IPS DF 19.7 (cell line): ENCODE measurements around the gene TMEM114.

Experiments
- DNase-seq: peaks from one replicate; pipeline ENCODE4 v3.0.0-alpha.2; 2013; ENCODE audit warnings: low read depth, low spot score

The TMEM114 gene

DNA sequence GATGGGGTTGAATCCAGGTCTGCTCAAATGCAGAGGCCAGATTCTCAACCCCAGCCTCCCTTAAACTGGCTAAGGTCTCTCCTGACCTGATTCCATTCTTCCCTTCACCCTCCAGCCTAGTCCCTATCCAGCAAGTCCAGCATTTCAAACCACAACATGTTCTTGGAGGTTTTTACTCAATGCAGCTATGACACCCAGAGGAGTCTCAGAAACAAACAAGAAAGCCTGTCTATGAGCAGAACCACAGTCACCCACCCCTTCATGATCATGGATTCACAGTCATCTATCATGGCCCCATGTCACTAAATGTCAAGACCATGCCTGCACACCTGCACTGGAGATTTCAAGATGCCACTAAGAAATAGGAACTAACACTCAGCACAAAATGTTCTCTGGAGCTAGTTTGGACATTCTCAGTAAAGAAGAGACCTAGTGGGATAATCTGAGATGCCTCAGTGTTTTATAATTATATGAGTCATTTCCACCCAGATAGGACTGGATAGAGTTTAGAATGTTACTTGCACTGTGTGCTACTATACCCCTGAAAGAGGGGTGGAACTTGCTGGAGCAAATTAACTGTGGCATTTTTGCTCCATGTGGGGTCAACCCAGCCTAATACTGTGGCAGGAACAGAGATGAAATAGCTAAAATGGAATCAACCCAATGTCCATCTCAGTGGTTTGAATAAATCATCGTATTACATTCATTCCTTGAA lies 21.7 kb upstream of the TMEM114 start:
- DNase-seq, result no peak

DNA sequence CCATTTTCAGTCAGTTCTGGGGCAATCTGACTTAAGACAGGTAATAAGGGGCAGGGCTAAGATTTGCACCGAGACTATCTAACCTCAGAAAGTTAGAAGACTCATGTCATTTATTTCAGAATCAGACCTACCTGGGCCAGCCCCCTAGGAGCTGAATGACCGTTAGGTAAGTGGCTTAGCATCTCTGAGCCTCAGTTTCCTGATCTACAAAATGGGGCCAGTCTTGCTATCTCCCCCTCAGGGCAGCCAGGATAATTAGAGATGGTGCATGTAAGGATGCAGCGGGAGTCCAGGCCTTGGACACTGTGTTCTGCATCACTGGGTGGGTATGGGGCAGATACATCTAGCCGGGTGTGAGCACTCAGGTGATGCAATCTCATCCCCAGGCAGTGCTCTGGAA lies 20.8 kb upstream of the TMEM114 start:
- no peak for DNase-seq

DNA sequence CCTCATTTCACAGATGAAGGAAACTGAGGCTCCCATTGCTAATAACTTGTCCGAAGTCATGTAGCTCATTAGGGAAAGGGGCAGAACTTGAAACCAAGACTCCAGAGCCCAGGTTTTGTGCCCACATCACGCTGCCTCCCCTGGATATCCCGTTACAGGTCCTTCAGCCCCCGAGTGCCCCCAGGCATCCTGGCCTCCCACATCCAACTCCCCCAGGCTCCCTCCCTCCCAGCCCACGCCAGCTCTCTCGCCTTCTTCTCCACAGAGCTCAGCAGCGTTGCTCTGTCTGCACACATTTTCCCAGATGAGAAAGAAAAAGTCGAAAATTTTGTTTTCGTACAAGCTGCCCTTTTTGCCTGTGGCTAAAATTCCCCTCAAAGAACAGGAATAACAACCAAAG lies 16.9 kb upstream of the TMEM114 start:
- DNase-seq, result no peak

DNA sequence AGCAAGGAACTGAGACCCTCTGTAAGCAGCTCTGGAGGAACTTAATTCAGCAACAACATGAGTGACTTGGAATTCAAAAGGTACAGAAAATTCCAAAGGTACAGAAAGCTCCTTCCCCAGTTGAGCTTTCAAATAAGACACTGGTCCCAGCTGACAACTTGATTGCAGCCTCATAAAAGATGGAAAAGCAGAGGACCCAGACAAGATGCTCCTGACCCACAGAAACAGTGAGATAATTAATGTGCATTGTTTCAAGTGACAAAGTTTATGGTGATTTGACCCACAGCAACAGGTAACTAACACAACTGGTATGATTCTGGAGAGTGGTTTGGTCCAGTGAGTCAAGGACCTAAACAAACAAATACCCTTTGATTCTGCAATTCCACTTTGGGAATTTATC lies 15.2 kb upstream of the TMEM114 start:
- DNase-seq, result no peak

DNA sequence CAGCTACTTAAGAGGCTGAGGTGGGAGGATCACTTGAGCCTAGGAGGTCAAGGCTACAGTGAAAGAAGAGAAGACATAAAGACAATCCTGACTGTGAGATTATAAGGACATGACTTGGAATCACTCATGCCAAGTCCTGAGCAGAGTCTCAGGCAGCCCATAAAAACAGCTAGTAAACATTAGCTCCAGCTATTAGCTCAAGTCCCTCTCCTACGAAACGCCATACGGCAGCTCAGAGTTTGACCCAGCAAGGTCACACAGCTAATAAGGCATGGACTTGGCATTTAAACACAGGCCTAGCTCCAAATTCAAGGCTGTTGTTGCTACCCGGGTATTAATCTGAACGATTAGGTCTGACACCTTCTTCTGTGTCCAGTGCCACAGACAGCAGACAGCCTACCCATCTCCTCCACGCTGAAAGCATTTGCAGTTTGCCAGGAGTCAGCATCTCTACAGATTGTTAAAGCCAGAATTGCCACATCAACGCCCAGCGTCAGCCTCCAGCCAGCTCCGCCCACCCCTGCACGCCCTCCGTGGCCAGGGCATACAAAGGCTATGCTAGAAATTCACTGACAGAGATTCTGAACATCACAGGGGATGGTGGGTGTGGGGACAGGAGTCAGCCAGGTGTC lies 9.9 kb upstream of the TMEM114 start:
- no peak for DNase-seq

DNA sequence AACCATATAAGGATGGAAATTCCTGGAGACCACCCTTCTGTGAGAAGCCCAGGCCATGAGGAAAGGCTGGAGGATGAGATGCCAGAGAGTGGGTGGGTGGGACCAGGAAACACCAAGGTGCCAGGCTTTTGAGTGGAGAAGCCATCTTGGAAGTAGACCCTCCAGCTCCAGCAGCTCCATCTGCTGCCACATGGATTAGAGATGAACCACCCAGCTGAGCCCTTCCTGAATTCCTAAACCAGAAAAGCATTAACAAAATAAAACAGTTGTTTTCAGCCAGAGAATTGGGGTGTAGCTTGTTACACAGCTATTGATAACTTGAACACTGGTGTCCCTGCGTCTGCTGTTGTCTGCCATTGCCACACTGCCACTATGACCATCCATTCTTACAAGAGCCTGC lies 6.3 kb upstream of the TMEM114 start:
- DNase-seq, result no peak

DNA sequence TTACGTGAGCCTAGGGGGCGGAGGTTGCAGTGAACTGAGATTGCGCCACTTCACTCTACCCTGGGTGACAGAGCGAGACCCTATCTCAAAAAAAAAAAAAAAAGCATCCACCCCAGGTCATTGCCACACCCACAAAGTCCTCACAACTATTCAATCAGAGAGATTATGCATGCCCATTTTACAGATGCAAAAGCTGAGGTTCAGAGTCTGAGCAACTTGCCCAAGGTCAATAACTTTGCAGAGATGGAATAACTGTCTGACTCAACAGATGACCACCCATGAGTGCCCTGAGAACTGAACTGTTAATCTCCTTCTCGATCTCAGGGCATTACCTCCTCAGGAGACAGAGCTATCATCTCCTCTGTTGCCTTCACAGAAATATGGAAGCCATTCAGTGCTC lies 5.5 kb upstream of the TMEM114 start:
- no peak for DNase-seq

DNA sequence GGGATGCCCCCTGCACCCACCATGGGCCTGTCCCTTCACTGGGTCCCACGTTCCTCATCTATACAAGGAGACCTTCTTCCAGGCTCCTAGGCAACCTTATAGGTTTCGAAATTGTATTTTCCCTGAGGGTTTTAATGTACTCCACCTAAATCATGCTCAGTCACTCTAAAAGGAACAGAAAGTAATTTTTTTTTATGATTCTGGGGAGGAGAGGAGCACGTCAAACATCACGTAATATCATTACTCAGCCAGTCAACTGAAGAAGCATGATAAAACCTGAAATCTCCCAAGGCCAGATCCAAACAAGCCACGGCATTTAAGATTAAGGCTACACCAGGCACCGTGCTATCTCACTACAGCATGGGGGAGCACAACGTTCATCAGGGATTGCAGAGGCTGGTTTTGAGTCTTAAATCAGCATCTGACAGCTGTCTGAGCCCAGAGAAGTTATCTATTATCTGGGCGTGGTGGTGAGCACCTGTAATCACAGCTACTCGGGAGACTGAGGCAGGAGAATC lies 3.9 kb upstream of the TMEM114 start:
- DNase-seq, result no peak

DNA sequence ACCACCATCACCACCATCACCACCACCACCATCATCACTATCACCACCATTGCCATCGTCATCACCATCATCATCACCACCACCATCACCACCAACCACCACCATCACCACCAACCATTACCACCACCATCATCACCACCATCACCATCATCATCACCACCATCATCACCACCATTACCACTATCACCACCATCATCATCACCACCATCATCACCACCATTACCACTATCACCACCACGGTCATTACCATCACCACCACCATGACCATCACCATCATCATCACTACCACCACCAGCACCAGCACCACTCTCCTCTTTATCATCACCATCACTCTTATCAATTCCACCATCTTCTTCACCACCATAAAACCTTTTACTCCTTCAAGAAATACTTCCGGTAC lies 1.1 kb upstream of the TMEM114 start:
- no peak for DNase-seq

DNA sequence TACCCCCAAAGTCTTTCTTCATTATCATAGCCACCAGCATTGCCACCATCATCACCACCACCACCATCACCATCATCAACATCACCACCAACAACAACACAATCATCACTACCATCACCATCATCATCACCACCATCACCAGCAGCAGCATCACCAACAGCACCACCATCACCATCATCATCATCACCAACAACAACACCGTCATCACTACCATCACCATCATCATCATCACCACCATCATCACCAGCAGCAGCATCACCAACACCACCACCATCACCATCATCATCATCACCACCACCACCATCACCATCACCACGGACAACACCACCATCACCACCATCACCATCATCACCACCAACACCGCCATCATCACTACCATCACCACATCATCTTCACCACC lies 500 bp upstream of the TMEM114 start:
- no peak for DNase-seq

DNA sequence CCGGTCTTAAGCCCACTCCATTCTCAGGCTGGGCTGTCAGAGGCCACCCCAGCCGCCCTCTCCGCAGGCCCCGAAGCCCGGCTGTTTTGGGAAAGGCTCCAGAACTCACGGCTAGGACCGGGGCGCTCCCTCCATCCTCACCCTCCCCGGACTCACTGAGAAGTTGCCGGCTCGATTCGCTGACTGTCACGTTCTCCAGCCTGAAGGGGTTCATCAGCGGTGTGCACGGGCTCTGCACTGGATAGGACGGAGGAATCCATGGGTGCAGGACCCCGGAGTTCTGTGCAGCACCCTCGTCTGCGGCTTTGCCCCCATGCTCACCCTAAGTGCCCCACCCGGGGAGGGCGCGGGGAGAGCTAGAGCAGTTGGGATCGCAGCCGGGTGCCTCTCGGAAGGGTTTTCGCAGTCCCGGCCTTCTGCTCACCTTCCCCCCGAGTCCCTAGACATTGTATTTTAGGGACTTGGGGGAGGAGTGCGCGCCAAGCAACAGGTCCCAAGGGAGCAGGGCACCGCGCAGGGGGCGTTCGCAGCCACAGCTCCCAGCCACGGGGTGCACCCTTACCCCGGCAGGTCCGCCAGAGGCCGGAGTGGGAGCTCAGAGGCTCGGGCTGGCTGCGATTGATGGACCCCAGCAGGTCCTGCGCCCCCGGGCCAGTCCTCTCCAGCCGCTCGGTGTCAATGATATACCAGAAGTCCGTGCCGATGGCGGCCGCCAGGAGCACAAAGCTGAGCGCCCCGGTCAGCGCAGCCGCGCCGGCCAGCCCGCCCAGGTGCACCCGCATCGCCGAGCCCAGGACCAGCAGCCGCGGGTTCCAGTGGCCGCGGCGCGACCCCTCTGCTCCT lies 1.0 kb downstream of the TMEM114 start:
- no peak for DNase-seq

DNA sequence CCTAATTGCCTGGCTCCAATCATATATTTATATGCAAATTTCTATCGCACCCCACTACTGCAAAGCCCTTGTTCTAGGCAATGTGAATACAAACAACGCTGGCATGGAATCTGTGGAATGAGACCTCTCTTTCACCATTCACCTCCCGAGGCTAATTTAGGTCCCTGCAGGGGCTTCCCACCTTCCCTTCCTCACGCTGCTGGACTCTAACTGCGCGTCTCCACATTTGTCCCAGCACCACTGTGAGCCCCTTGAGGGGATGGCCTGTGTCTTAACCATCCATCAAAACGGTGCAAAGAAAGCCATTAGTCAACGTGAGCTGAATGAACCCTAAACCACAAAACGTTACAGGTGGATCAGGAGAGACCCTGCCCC lies 1.6 kb downstream of the TMEM114 start:
- peak; percentile 65 for DNase-seq

DNA sequence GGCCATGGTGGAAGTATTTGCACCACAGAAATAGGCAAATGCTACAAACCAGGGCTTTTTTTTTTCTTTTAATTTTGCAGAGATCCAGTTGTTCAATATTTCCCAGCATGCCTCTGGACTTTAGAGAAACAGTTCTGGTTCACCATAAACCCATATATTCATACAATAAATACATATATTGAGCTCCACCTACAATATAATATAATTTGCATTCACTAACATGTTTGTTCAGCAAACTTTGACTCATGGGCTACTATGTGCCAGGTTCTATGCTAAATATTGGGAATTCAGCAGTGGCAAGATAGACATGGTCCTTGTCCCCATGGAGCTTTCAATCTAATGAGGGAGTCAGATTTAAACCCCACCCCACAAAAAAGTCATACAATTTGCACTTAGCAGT lies 3.2 kb downstream of the TMEM114 start:
- no peak for DNase-seq

DNA sequence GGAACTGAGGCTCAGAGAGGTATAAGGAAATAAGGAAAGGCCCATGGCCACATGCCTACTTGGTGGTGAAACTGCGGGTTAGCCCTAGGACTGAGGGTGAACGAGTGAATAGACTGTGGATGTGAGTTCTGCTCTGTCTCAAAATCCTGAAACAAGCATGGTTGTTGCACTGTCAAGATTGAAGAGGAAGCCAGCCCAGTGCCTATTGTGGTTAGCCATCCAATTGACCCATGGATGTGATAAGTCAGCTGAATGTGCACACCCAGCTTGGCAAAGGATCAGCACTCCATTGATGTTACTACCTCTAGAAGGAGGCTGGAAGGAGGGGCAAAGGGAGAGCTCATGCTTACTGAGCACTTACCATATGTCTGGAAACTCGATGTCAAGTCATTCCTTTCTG lies 4.5 kb downstream of the TMEM114 start:
- no peak for DNase-seq

DNA sequence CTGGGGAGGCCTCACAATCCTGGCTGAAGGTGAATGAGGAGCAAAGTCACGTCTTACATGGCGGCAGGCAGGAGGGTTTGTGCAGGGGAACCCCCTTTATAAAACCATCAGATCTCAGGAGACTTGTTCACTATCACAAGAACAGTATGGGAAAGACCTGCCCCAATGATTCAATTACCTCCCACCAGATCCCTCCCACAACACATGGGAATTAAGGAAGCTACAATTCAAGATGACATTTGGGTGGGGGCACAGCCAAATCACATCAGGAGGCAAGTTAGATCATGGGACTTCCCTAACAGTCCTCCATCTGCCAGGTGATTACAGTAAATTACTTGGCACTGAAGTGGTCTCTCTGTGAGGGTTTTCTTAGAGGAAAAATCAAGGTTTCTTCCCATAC lies 5.3 kb downstream of the TMEM114 start:
- no peak for DNase-seq

DNA sequence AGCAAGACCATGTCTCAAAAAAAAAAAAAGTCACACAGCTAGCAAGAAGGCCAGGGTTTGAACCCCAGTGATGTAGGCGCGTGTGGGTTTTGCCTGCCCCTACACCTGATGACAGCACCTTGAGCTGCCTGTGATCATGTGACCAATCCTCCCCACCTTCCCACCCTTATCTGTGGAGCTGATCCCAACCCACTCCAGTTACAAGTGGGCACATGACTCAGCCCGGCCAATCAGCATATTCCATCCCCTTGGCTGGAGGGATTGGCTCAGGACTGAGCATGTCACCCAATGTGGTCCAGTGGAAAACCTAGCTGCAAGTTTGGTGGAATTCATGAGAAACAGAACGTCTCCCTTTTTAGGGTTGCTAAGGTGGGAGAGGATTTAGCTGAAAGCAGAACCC lies 6.6 kb downstream of the TMEM114 start:
- no peak for DNase-seq

DNA sequence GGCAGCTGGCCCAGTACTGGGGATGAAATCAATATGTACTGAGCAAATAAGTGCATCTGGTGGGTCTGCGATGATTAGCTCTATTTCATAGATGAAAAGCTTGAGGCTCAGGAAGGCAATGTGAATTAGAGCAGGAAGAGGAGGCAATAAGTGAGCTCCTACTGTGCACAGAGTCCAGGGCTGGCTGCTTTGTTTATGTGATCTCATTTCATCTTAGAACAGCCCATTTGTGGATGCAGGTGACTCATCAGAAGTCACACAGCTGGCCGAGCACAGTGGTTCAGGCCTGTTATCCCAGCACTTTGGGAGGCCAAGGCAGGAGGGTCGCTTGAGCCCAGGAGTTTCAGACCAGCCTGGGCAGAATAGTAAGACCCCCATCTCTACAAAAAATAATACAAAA lies 7.1 kb downstream of the TMEM114 start:
- DNase-seq, result no peak

DNA sequence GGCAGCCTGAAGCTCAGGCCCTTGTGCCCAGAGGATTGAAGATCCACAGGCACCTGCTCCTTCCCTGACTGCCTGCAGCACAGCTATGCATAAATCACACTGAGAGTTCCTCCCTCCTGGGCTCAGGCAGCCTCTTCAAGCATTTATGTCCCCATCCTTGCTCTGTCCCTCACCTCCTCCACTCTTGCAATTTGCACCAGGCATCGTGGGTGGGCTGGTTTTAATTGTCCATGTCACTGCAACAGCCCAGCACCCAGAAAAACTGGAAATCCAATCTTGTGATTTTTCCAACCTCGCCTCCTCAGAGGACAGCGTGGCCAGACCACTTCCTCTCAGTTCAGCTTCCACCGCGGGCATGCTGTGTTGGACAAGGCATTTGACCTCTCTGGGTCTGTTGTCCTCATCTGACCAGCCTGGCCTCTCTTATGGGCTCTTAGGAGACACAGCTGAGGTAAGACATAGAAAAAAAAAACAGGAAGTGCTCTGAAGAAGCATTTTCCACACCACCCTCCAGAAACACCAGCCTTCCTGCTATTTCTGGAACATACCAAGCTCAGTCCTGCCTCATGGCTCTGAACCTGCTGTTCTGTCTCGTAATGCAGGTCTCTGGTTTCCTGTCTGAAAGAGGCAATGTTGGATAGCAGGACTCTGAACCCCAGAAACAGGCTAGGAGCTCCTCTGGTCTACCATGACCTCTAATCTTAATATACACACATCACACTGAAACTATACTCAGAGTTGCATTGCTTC lies 8.3 kb downstream of the TMEM114 start:
- DNase-seq, result no peak

DNA sequence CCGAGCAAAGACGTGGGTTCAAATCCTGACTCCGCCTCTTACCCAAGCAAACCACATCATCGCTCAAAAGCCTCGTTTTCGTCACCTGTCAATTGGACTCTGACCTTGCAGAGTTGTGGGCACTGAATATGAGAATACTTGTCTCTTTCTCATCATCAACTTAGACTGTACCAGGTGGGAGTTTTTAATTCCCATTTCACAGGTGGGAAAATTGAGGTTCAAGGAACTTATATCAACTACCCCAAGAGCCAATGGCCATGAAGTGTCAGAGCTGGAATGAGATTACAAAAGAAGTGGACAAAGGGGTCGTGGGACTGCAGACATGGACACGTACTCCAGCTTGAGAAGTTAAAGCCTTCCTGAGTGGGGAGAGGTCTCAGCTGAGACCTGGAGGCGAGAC lies 10.8 kb downstream of the TMEM114 start:
- no peak for DNase-seq

DNA sequence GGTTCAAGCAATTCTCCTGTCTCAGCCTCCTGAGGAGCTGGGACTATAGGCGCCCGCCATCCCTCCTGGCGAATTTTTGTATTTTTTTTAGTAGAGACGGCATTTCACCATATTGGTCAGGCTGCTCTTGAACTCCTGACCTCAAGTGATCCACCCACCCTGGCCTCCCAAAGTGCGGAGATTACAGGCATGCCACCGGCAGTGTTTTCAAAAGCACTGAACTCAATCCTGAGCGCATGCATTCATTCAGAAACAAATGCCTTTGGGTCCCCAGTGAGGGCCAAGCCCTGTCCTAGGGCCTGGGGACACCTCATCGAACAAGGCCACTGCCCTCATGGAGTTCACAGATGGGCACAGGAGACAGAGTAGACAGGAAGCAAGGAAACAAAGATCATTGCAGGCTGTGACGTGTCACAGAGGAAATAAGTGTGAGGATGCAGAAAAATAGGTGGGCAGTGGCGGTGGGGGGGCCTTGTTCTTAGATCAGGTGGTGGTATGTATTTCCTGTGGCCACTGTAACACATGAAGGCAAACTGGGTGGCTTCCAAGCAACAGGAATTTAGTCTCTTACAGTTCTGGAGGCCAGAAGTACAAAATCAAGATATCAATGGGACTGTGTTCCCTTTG lies 12.5 kb downstream of the TMEM114 start:
- DNase-seq, result no peak
